Midbrain (tissue), 1 donor: ENCODE results near the gene DHFR.

Source experiments
- DNase-seq: peaks from one replicate; lab custom pipeline; 2025; lab: John Stamatoyannopoulos, UW

DHFR gene

GRCh38 chr5:80655231-80655774 is 520 bp upstream of the DHFR start:
- no peak for DNase-seq

- DNase-seq, result no peak
Measured at GRCh38 chr5:80654054-80654390, 761 bp downstream of the DHFR start.

- DNase-seq, result no peak
Measured at GRCh38 chr5:80653502-80653901, 1.3 kb downstream of the DHFR start.

GRCh38 chr5:80646926-80647325 is 7.9 kb downstream of the DHFR start:
- DNase-seq, result no peak

GRCh38 chr5:80644900-80645299 is 9.9 kb downstream of the DHFR start:
- no peak for DNase-seq

- DNase-seq, result no peak
Measured at GRCh38 chr5:80641353-80641752, 13.4 kb downstream of the DHFR start.

GRCh38 chr5:80634193-80634592 is 20.6 kb downstream of the DHFR start:
- DNase-seq, result no peak

- DNase-seq, result no peak
Measured at GRCh38 chr5:80632700-80633099, 22.1 kb downstream of the DHFR start.

- DNase-seq, result no peak
Measured at GRCh38 chr5:80631278-80632259, 23.2 kb downstream of the DHFR start.

GRCh38 chr5:80629281-80629680 is 25.5 kb downstream of the DHFR start:
- no peak for DNase-seq

GRCh38 chr5:80625230-80625629 is 29.6 kb downstream of the DHFR start:
- DNase-seq, result no peak

- DNase-seq, result no peak
Measured at GRCh38 chr5:80623999-80624398, 30.8 kb downstream of the DHFR start.

- no peak for DNase-seq
Measured at GRCh38 chr5:80622756-80623155, 32.0 kb downstream of the DHFR start.

- no peak for DNase-seq
Measured at GRCh38 chr5:80620211-80620610, 34.6 kb downstream of the DHFR start.

- no peak for DNase-seq
Measured at GRCh38 chr5:80619086-80619485, 35.7 kb downstream of the DHFR start.

- DNase-seq, result no peak
Measured at GRCh38 chr5:80618438-80618837, 36.3 kb downstream of the DHFR start.

- DNase-seq, result no peak
Measured at GRCh38 chr5:80615266-80615914, 39.4 kb downstream of the DHFR start.

- DNase-seq, result no peak
Measured at GRCh38 chr5:80609692-80610091, 45.1 kb downstream of the DHFR start.

- DNase-seq, result no peak
Measured at GRCh38 chr5:80608731-80609130, 46.1 kb downstream of the DHFR start.

GRCh38 chr5:80607832-80608231 is 47.0 kb downstream of the DHFR start:
- DNase-seq, result no peak

GRCh38 chr5:80607343-80607742 is 47.4 kb downstream of the DHFR start:
- DNase-seq, result no peak

- DNase-seq, result no peak
Measured at GRCh38 chr5:80600943-80601693, 53.7 kb downstream of the DHFR start.
